K562 (cell line): ENCODE measurements around the gene CCDC187. TPM values are rescaled to one million over a fixed set of nuclear protein-coding genes. Genes with fewer than 3 reads are reported as not detected.

ENCODE experiments used
- ATF1 ChIP-seq, 2 experiments: fragments of 450-650 bp in 1 of 2; IDR thresholded peaks; 2 replicates each; pipeline ENCODE4 v1.6.1; 2016; ENCODE audit warnings: missing compliant biosample characterization in 1 of 2, missing genetic modification characterization in 1 of 2
- CBFA2T3 ChIP-seq: fragments of 450-650 bp; IDR thresholded peaks from 2 replicates; pipeline ENCODE4 v1.6.1; 2017
- CEBPB ChIP-seq: fragments of 450-650 bp; IDR thresholded peaks from 2 replicates; pipeline ENCODE4 v1.6.1; 2016; ENCODE audit warnings: missing genetic modification characterization, missing compliant biosample characterization
- EHMT2 ChIP-seq: fragments of 450-650 bp; IDR thresholded peaks from 2 replicates; pipeline ENCODE4 v1.6.1; 2018; ENCODE audit warnings: antibody characterized with exemption
- ESRRA ChIP-seq: fragments of 450-650 bp; IDR thresholded peaks from 2 replicates; pipeline ENCODE4 v1.6.1; 2014; ENCODE audit warnings: low read depth, mild to moderate bottlenecking, moderate library complexity, borderline replicate concordance
- HDAC2 ChIP-seq: fragments of 450-650 bp; IDR thresholded peaks from 2 replicates; pipeline ENCODE4 v1.6.1; 2016; ENCODE audit warnings: mild to moderate bottlenecking
- JUND ChIP-seq, 2 experiments: IDR thresholded peaks; 2 replicates in 1 of 2; 3 replicates in 1 of 2; pipeline ENCODE4 v1.6.1; 2011; ENCODE audit warnings: borderline replicate concordance in 2 of 2, low read depth in 2 of 2, low read length in 2 of 2, improper control_type of control experiment in 1 of 2, missing biosample characterization in 1 of 2, missing genetic modification characterization in 1 of 2, missing genetic modification reagents in 1 of 2
- KAT2B ChIP-seq: IDR thresholded peaks from one replicate; pipeline ENCODE4 v1.6.1; 2012; ENCODE audit warnings: low read depth, mild to moderate bottlenecking, control low read depth, inconsistent platforms, low read length, moderate library complexity
- MEIS2 ChIP-seq: fragments of 450-650 bp; IDR thresholded peaks from 2 replicates; pipeline ENCODE4 v1.6.1; 2014; ENCODE audit warnings: mild to moderate bottlenecking; ENCODE audit not compliant: partially characterized antibody
- PHTF2 ChIP-seq: fragments of 250-450 bp; sonication (Bioruptor Pico); IDR thresholded peaks from 2 replicates; pipeline ENCODE4 v1.5.0; 2021; ENCODE audit warnings: mild to moderate bottlenecking
- RFX1 ChIP-seq: fragments of 450-650 bp; IDR thresholded peaks from 2 replicates; pipeline ENCODE4 v1.6.1; 2016; ENCODE audit warnings: mild to moderate bottlenecking, moderate library complexity
- ZNF316 ChIP-seq: fragments of 450-650 bp; IDR thresholded peaks from 2 replicates; pipeline ENCODE4 v1.6.1; 2016
- ZNF398 ChIP-seq: fragments of 250-450 bp; sonication (Bioruptor Pico); IDR thresholded peaks from 2 replicates; pipeline ENCODE4 v1.8.0; 2021; ENCODE audit warnings: moderate library complexity, mild to moderate bottlenecking, inconsistent platforms
- polyA plus RNA-seq, 8 experiments: library from polyadenylated mRNA; depleted of rRNA in 4 of 8; stranded (reverse) in 5 of 8; unstranded in 3 of 8; fragments of >200 nt; fragmentation: Nextera tagmentation in 2 of 8; fragmentation: Illumina TruSeq in 1 of 8; extraction: Ambion mirVana in 2 of 8; extraction: Trizol in 1 of 8; gene quantifications; 2 replicates each; pipeline versions ENCODE4 v1.2.1 to v1.2.3, GENCODE V29; 2011 to 2014; ENCODE audit warnings: inconsistent platforms in 1 of 8, missing spikeins in 1 of 8
- total RNA-seq, 7 experiments: library from RNA; depleted of rRNA in 6 of 7; stranded (reverse); fragments of >200 nt in 6 of 7; fragmentation: Illumina TruSeq in 2 of 7; extraction: Trizol in 2 of 7; gene quantifications; 2 replicates each; pipeline versions ENCODE4 v1.2.1 to v1.2.3, GENCODE V29; 2011 to 2021; ENCODE audit warnings: low replicate concordance in 1 of 7
- TF ChIP-seq, protein P1 (sequence below), 2 experiments: fragments of 450-650 bp in 1 of 2; sonication (generic) in 1 of 2; formaldehyde crosslinking in 1 of 2; IDR thresholded peaks; 2 replicates each; pipeline versions ENCODE4 v1.7.1 to v1.9.0; 2016 to 2022; ENCODE audit warnings: inconsistent platforms in 1 of 2, mild to moderate bottlenecking in 1 of 2, missing genetic modification reagents in 1 of 2
- TF ChIP-seq, protein P2 (sequence below): sonication (generic); IDR thresholded peaks from 2 replicates; pipeline ENCODE4 v1.6.1; 2016

The CCDC187 gene
- total and polyA plus RNA-seq, 9 of the 15 experiments (the other 6 are each of a cell fraction or from before 2014, with no cell fraction given) = not detected

DNA sequence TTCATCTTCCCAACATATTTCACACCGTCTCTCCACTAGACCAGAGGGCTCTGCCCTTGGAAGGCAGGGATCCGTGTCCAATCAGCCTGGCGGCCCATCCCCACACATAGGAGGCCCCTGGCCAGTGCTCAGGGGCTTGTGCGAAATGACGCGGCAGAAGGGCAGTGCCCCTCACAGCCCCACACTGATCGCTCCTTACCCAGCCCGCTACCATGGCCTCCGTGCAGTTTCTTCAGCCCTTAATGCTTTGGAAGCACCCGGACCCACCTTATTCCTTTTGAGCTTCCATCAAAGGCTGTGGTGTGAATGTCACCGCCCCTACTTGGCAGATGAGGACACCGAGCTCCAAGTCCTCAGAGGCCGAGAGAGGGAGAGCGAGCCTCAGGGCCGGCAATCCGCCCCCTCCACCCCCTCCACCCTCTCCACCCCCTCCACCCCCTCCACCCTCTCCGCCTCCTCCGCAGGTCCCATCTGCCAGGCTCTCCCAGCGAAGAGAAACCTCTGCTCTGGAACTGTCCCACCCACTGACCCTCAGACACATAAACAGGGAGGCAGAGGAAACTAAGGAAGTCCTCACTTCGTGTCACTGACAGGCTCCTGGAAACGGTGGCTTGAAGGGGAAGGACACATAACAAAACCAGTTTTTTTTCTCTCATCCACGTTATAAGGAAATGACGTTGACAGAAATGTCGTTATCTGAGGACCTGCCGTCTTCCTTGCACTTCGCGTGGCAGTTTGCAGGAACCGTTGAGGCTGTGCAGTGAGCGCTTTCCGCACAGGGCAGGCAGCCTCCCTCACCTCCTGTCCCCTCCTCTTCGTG is 72.2 kb downstream of the CCDC187 start (continued):
- TF ChIP-seq, protein P1, sequence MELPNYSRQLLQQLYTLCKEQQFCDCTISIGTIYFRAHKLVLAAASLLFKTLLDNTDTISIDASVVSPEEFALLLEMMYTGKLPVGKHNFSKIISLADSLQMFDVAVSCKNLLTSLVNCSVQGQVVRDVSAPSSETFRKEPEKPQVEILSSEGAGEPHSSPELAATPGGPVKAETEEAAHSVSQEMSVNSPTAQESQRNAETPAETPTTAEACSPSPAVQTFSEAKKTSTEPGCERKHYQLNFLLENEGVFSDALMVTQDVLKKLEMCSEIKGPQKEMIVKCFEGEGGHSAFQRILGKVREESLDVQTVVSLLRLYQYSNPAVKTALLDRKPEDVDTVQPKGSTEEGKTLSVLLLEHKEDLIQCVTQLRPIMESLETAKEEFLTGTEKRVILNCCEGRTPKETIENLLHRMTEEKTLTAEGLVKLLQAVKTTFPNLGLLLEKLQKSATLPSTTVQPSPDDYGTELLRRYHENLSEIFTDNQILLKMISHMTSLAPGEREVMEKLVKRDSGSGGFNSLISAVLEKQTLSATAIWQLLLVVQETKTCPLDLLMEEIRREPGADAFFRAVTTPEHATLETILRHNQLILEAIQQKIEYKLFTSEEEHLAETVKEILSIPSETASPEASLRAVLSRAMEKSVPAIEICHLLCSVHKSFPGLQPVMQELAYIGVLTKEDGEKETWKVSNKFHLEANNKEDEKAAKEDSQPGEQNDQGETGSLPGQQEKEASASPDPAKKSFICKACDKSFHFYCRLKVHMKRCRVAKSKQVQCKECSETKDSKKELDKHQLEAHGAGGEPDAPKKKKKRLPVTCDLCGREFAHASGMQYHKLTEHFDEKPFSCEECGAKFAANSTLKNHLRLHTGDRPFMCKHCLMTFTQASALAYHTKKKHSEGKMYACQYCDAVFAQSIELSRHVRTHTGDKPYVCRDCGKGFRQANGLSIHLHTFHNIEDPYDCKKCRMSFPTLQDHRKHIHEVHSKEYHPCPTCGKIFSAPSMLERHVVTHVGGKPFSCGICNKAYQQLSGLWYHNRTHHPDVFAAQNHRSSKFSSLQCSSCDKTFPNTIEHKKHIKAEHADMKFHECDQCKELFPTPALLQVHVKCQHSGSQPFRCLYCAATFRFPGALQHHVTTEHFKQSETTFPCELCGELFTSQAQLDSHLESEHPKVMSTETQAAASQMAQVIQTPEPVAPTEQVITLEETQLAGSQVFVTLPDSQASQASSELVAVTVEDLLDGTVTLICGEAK (IDR thresholded peaks at IDR 0.05) = 0 out of 2 replicates have a peak, but pooled peaks have one; percentile 34
- TF ChIP-seq, protein P1 (CRISPR knock-in tag; IDR thresholded peaks at IDR 0.05) = no peak
- TF ChIP-seq ZNF398 (CRISPR knock-in tag) (no peak), MEIS2 (peak; percentile 29), JUND (IDR thresholded peaks at IDR 0.05; ENCODE audit: borderline replicate concordance, low read depth, low read length) (no peak), JUND (tag; IDR thresholded peaks at IDR 0.05; ENCODE audit: borderline replicate concordance, low read depth, low read length) (0 out of 3 replicates have a peak, but pooled peaks have one; percentile 23), CBFA2T3 (0 out of 2 replicates have a peak, but pooled peaks have one; percentile 28), RFX1 (no peak), KAT2B (no peak), EHMT2 (no peak), ZNF316 (0 out of 2 replicates have a peak, but pooled peaks have one; percentile 3), ESRRA (peak; percentile 62), PHTF2 (no peak), HDAC2 (0 out of 2 replicates have a peak, but pooled peaks have one; percentile 22), CEBPB (tag) (0 out of 2 replicates have a peak, but pooled peaks have one; percentile 14), ATF1 (CRISPR knock-in tag; IDR thresholded peaks at IDR 0.05) (no peak), ATF1 (tag; IDR thresholded peaks at IDR 0.05) (peak; percentile 78)
- TF ChIP-seq, protein P2, sequence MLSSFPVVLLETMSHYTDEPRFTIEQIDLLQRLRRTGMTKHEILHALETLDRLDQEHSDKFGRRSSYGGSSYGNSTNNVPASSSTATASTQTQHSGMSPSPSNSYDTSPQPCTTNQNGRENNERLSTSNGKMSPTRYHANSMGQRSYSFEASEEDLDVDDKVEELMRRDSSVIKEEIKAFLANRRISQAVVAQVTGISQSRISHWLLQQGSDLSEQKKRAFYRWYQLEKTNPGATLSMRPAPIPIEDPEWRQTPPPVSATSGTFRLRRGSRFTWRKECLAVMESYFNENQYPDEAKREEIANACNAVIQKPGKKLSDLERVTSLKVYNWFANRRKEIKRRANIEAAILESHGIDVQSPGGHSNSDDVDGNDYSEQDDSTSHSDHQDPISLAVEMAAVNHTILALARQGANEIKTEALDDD = no peak
